Smooth muscle cell of the brain vasculature (primary cell): ENCODE data around the gene ST3GAL3.

ENCODE experiments used
- DNase-seq: peaks from one replicate; pipeline ENCODE4 v3.0.0-alpha.2; 2012; ENCODE audit warnings: low read depth, low spot score

ST3GAL3 gene

DNA sequence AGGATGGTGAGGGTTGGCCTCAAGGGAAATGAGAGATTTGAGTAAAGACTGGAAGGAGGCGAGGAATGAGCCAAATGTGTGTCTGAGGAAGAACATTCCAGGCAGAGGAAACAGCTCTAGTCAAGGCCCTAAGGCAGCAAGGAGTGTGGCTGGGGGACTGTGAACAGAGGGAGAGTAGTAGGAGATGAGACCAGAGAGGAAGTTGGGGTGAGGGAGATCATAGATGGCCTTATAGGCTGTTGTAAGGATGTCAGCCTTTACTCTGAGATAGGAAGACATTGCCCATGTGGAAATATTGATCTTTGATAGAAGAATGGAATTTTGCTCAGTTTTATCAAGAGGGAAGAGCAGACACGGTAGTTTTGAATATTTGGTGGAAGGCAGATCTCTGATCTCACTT is 171.1 kb downstream of the ST3GAL3 start:
- DNase-seq: no peak

DNA sequence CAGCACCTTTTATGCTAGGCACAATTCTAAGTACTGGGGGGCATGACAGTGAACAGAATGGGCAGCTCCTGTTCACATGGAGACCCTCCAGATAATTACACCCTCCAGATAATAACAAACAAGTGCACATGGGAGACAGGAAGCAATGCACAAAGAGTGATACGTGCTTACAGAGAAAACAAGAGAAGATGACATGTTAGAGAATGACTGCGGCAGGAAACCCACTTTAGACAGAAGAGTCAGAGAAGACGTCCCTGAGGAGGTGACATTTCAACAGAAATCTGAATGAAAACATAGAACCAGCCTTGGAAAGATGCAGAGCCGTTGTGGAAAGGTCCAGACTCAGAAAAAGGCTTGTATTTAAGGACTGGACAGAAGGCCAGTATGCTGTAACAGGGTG is 171.5 kb downstream of the ST3GAL3 start:
- DNase-seq: no peak

DNA sequence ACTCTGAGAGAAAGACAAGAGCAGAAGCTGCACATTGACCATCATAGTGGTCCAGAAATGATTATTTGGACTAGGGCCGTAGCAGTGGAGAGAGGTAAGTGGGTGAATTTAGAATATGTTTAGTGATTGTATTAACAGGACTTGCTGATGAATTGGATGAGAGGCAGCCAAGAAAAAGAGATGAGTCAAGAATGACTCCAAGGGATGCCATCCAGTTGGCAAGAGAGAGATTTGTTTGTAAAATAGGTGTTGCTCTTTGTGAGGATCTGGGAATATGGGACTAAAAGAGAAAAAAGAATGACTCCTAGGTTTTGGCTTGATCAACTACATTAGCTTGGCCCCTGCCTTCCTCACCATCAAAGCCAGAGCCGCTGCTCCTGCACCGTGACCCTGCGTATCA is 172.1 kb downstream of the ST3GAL3 start:
- DNase-seq: no peak

DNA sequence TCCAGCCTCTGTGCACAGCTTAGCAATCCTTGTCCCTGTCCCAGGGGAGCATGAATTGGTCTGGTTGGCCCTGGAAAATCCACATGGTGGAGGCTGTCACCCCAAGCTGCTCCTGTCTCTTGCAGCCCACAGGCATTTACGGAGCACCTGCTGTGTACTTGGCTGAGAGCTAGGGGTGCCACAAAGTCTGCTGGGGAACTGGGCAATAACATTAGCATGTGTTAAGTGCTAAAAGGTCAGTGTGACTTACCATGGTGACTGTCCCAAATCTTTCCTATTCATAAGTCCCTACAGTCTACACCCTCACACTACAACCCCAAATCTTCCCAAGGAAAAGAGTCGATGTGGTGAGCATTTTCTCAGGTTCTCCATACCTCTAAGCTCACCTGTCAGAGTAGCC is 172.7 kb downstream of the ST3GAL3 start:
- DNase-seq: no peak

DNA sequence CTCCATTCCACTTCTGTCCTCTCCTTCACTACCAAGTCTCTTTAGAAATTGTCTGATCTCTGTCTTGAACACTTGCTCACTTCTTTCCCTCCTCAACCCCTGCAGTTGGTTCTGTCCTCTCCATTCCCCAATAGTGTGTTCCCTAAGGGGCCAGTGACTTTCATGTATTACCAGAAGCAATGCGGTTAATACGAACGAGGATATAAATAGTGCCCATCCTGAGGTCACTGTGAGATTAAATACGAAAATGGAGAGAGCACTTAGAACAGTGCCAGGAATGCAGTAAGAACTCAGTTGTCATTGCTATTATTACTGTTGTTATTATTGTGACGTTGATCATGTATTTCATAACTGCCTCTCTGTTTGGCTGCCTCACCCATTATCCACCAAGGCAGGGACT is 173.3 kb downstream of the ST3GAL3 start:
- no peak for DNase-seq

GRCh38 chr1:43881415-43881814 is 174.1 kb downstream of the ST3GAL3 start:
- no peak for DNase-seq

GRCh38 chr1:43882763-43883162 is 175.4 kb downstream of the ST3GAL3 start:
- DNase-seq: no peak

GRCh38 chr1:43883321-43883720 is 176.0 kb downstream of the ST3GAL3 start:
- DNase-seq: no peak

- DNase-seq: no peak
These were observed 178.0 kb downstream of the ST3GAL3 start for GRCh38 chr1:43885279-43885801.

- no peak for DNase-seq
These were observed 180.4 kb downstream of the ST3GAL3 start for GRCh38 chr1:43887748-43888147.

GRCh38 chr1:43890815-43891214 is 183.5 kb downstream of the ST3GAL3 start:
- DNase-seq: no peak

DNA sequence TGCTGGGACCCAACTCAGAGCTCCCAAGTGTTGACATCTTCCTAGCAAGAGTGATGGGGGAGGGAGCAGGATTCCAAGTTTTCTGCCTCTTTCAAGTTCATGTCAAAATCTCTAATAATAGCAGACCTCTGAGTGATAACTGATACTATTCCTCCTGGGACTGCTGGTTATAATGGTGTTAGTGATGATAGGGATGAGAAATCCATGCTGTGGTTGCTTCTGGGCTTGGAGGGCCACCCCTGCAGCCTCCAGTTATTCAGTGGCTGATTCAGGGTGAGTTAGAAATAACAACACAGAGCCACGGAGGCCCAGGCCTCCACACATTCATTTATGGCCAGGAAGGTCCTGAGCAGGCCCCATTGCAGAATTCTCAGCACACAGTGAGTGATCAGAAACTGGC is 185.7 kb downstream of the ST3GAL3 start:
- no peak for DNase-seq

- no peak for DNase-seq
These were observed 191.6 kb downstream of the ST3GAL3 start for GRCh38 chr1:43898981-43899380.

DNA sequence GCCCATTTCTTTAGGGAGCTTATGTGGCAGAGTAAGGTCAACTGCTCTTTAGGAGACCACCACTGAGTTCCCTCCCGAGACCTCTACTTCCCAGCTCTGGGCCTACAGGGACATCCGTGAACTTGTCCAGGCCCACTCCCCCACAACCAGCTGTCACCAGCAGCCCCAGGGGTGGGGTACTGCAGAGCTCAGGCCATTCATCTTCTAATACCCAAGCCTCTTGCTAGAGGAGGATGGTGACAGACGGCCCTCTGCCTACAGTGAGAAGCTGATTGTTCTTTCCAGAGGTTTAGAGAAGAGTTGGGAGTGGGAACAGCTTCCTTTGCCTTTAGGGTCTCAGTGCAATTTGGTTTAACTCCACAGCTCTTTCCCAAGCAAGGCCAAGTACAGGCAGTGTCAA is 193.1 kb downstream of the ST3GAL3 start:
- no peak for DNase-seq

DNA sequence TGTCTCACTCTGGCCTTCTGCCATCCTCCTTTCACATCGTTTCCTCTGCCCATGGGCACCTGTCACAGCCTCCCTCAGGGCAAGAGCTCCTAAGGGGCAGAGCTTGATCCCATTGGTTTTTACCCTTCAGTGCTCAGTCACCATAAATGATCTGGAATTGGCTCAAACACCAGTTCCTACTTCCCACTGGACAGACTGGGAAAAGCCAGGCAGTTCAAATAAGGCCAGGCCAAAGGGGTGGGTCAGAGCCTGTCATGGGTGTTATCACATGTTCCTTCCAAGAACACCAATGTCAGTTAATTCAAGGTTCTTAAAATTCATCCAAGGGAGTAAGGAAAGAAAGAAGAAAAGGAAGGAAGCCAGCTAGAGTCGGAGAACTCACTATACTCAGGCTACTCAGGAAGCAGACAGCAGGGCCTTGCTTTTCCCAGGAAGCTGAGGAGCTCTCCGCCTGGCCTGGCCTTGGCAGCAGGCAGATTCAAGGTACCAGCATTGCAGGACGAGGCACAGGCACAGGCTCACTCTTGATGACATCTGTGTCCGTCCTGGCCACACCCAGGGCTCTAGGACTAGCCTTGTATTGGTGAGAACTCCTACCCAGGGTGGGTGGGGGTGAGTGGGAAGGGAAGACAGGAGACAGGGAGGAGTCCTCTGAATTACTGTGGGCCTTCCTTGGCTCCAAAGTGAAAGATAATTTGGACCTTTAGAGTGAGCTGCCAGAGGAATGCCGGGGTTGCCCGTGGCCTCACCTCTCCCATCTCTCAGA is 194.0 kb downstream of the ST3GAL3 start:
- DNase-seq: no peak

GRCh38 chr1:43902058-43902831 is 194.9 kb downstream of the ST3GAL3 start:
- no peak for DNase-seq

- DNase-seq: no peak
These were observed 197.6 kb downstream of the ST3GAL3 start for GRCh38 chr1:43904660-43905551.

DNA sequence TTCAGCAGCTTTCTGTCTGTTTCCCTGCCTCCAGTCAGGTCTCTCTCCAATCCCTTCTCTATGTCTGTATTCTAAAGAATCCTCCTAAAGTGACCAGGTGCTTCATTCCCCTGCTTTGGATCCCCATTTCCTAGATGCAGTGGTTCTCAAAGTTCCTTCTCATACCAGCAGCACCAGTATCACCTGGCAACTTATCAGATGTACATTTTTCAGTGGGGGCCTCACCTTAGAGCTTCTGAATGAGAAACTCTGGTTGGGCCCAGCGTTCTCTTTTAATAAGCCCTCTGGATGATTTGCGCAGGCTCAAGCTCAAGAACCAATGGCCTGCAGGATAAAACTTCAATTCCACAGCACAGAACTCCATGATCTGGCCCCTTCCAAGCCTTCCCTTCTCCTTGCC is 200.9 kb downstream of the ST3GAL3 start:
- DNase-seq: no peak

DNA sequence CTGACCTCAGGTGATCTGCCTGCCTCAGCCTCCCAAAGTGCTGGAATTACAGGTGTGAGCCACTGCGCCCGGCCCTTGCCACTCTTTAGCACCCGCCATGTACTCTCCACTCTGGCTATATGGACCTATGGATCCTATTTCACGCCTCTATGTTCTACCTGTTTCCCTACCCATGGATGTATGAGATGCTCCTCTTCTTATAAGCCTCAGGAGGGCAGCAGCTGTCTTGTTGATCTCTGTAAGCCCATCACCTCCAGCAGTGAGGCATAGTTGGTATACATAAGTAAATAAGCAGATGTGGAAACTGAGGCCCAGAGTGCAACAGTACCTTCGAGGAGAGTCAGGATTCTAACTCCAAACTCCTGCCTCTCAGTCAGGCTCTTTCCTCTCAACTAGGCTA is 201.5 kb downstream of the ST3GAL3 start:
- DNase-seq: no peak

DNA sequence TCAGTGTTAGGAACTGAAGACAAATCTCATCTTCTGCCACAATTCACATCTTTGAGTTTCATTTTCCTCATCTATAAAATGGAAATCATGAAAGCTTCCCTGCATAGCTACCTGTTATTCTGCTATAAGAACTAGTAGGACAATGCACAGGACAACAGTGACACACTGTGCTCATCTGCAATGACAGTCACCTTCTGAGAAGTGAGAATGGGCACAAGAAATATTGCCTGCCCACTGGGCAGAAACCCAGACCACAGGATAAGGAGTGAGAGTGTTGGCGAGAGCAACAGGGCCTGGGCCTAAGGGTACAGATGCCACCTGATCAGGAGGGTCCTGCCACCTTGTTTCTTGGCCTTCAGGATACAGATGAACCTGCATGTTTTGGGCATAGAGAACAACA is 203.0 kb downstream of the ST3GAL3 start:
- no peak for DNase-seq

DNA sequence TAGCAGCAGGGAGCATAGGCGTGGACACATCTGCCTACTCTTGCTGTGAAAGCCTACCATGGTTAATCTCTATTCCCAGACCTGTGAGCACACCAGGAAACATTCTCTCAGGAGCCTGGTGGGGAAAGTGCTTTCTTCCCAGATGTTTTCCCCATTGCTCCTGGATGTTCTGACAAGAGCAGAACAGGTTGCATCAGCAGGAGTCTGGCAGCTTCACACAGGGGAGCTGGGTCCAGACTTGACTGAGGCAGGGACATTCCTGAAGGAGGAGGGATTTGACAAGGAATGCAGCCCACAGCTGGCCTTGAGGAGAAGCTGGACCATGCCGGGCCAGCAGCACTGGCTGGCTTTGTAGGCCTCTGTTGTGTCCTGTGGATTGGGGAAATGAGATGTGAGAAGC is 205.3 kb downstream of the ST3GAL3 start:
- DNase-seq: no peak

- no peak for DNase-seq
These were observed 205.7 kb downstream of the ST3GAL3 start for GRCh38 chr1:43913051-43913501.
